ENCODE results near the gene DGKE. TPM values are rescaled to one million over a fixed set of nuclear protein-coding genes. Genes with fewer than 3 reads are reported as not detected.

Gene DGKE
- total RNA-seq, 1 donor from 2014 or later = 3.3 TPM

DNA sequence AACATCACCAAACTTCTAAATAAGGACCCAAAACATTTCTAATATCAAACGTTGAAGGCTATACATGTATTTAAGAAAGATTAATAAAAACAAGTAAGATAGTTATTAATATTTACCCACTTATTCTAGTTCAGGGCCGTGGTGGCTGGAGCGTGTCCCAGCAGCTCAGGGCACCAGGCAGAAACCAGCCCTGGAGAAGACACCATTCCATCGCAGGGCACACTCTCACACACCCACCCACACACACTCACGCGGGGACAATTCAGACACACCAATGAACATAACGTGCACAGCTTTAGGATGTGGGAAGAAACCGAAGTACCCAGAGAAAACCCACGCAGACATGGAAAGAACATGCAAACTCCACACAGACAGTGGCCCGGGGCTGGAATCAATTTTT, 13.7 kb upstream of the DGKE start:
- Mint-ChIP-seq H3K36me3 (ENCODE audit: insufficient read depth) (peaks cover 2% of the 10 kb centered on the region), H3K4me3 (ENCODE audit: low read depth) (no peak overlapping the region), H3K27me3 (peaks cover 21% of the 10 kb centered on the region), H3K4me1 (ENCODE audit: low read depth) (peaks cover 6% of the 10 kb centered on the region), H3K9me3 (ENCODE audit: low read depth) (no peaks in the 10 kb centered on the region), H3K27ac (no peak overlapping the region)
- TF ChIP-seq, protein P1, sequence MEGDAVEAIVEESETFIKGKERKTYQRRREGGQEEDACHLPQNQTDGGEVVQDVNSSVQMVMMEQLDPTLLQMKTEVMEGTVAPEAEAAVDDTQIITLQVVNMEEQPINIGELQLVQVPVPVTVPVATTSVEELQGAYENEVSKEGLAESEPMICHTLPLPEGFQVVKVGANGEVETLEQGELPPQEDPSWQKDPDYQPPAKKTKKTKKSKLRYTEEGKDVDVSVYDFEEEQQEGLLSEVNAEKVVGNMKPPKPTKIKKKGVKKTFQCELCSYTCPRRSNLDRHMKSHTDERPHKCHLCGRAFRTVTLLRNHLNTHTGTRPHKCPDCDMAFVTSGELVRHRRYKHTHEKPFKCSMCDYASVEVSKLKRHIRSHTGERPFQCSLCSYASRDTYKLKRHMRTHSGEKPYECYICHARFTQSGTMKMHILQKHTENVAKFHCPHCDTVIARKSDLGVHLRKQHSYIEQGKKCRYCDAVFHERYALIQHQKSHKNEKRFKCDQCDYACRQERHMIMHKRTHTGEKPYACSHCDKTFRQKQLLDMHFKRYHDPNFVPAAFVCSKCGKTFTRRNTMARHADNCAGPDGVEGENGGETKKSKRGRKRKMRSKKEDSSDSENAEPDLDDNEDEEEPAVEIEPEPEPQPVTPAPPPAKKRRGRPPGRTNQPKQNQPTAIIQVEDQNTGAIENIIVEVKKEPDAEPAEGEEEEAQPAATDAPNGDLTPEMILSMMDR (IDR thresholded peaks at IDR 0.05; ENCODE audit: unreplicated experiment) = no peak
- DNase-seq (ENCODE audit: low spot score, unreplicated experiment) = no peak

DNA sequence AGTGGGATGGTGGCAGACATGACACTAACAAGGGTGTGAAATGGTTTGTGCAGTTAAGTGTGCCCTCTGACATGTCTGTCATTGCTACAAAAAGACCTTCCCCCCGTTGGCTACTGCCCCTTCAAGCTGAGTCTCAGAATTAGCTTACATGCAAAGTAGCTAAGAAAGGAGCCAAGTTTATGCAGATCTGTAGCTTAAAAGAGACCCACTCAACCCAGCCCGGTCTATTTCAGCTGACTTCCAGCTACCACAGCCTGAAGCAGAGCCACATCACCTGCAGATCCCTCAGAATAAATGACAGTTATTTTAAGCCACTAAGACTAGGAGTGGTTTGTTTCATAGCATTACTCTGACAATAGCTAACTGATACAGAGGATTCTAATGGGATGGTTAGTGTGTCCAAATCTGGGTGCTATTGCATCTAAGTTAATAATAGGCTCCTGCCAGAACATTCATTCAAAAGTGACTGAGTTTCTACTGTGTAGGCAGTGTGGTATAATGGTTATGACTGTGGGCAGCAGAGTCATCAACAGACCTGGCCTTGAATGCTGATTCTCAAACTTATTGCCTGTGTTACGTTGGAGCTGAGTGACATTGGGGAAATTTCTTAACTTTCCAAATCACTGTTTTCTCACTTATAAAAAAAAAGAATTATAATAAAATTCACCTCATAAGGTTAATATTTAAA, 12.0 kb upstream of the DGKE start:
- no peak overlapping the region for H3K4me3 Mint-ChIP-seq (ENCODE audit: low read depth)
- TF ChIP-seq, protein P1 (IDR thresholded peaks at IDR 0.05; ENCODE audit: unreplicated experiment) = no peak

DNA sequence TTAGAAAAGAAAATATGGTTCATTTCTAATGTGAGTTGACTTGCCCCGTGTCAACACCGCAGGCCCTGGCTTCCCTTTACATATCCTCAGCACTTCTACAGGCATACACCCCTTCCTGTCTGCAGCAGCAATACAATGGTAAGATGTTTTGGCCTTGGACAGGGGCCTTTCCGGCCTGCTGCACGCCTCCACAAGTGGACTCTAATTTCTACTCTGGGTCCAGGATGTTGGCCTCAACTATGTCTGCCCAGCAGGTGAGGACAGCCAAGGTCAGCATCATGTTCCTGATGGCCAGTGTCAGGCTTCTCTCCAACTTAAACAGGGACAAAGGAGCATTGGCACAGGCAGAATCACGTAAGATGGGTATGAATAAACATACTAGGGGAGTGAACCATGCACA, 11.2 kb upstream of the DGKE start:
- TF ChIP-seq, protein P1 (IDR thresholded peaks at IDR 0.05; ENCODE audit: unreplicated experiment) = no peak
- no peak overlapping the region for H3K4me3 Mint-ChIP-seq (ENCODE audit: low read depth)
- peaks cover 2% of the 10 kb centered on the region for H3K36me3 Mint-ChIP-seq (ENCODE audit: insufficient read depth)
- peaks cover 13% of the 10 kb centered on the region for H3K27me3 Mint-ChIP-seq
- peaks cover 6% of the 10 kb centered on the region for H3K4me1 Mint-ChIP-seq (ENCODE audit: low read depth)
- H3K9me3 Mint-ChIP-seq (ENCODE audit: low read depth) = no peaks in the 10 kb centered on the region
- DNase-seq (ENCODE audit: low spot score, unreplicated experiment) = no peak
- H3K27ac Mint-ChIP-seq = no peak overlapping the region

More for the DNA sequence above, 12.0 kb upstream of the DGKE start:
- peaks cover 6% of the 10 kb centered on the region for H3K4me1 Mint-ChIP-seq (ENCODE audit: low read depth)
- no peak overlapping the region for H3K27ac Mint-ChIP-seq
- DNase-seq (ENCODE audit: low spot score, unreplicated experiment) = no peak
- H3K36me3 Mint-ChIP-seq (ENCODE audit: insufficient read depth) = peaks cover 2% of the 10 kb centered on the region
- H3K27me3 Mint-ChIP-seq = peaks cover 13% of the 10 kb centered on the region
- H3K9me3 Mint-ChIP-seq (ENCODE audit: low read depth) = no peaks in the 10 kb centered on the region

DNA sequence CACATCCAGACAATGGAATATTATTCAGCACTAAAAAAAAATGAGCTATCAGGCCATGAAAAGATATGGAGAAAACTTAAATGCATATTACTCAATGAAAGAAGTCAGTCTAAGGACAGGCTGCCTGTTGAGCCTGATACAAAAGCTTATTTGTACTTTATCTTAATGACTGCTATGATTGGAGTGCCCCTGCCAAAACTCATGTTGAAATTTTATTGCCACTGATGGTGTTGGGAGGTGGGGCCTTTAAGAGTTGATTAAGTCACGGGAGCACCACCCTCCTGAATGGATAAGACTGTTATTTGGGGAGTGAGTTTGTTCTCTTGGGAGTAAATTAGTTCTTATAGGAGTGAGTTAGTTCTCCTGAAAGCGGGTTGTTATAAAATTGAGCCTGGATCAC, 10.1 kb upstream of the DGKE start:
- Mint-ChIP-seq H3K4me1 (ENCODE audit: low read depth) (peaks cover 6% of the 10 kb centered on the region), H3K27me3 (peaks cover 11% of the 10 kb centered on the region), H3K27ac (no peak overlapping the region), H3K36me3 (ENCODE audit: insufficient read depth) (peaks cover 2% of the 10 kb centered on the region), H3K9me3 (ENCODE audit: low read depth) (no peaks in the 10 kb centered on the region), H3K4me3 (ENCODE audit: low read depth) (no peak overlapping the region)
- TF ChIP-seq, protein P1 (IDR thresholded peaks at IDR 0.05; ENCODE audit: unreplicated experiment) = no peak
- DNase-seq (ENCODE audit: low spot score, unreplicated experiment) = no peak

DNA sequence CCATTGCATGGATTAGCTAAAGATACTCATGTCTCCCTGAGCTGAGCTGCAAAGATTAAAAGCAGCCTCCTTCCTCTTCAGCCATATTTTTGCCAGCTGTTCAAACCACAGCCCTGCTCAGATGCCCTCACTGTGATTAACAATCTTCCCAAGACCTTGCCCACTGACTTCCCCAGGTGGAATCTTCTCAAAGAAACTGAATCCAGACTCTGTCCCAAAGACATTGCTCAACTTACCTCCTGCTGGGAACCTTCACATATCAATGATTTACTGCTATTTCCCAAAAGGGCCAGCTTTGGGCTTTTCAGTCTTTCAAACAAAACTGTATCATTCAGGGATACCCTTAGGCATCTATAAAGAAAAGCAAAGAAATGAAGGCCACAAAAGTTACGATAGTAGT, 9.4 kb upstream of the DGKE start:
- TF ChIP-seq, protein P1 (IDR thresholded peaks at IDR 0.05; ENCODE audit: unreplicated experiment) = no peak
- Mint-ChIP-seq H3K9me3 (ENCODE audit: low read depth) (no peaks in the 10 kb centered on the region), H3K4me1 (ENCODE audit: low read depth) (peaks cover 5% of the 10 kb centered on the region), H3K36me3 (ENCODE audit: insufficient read depth) (peaks cover 2% of the 10 kb centered on the region), H3K4me3 (ENCODE audit: low read depth) (no peak overlapping the region), H3K27me3 (peaks cover 4% of the 10 kb centered on the region), H3K27ac (peak overlapping the region; percentile 0)
- DNase-seq (ENCODE audit: low spot score, unreplicated experiment) = no peak
